Upper lobe of left lung (tissue), 6 donors: ENCODE measurements around the gene BRS3. TPM values are rescaled to one million over a fixed set of nuclear protein-coding genes. Genes with fewer than 3 reads are reported as not detected.

Source experiments
- ATAC-seq, 2 donors: fragments of 200-7000 bp; cut with Tn5 transposase; one replicate each; pipeline ENCODE4 v1.9.1; 2022; ENCODE audit warnings: mild to moderate bottlenecking in 2 of 2, moderate library complexity in 2 of 2; ENCODE audit not compliant: low FRiP score in 2 of 2
- DNase-seq, 2 donors: peaks; one replicate each; pipeline ENCODE4 v3.0.0-alpha.2; 2019 to 2020
- H3K27ac ChIP-seq, 4 donors: fragments of 200-600 bp; sonication (generic); one replicate each; pipeline ENCODE4 v1.5.1; 2016 to 2019
- H3K27me3 ChIP-seq, 4 donors: fragments of 200-600 bp; sonication (generic); one replicate each; pipeline ENCODE4 v1.5.1; 2017 to 2019
- H3K36me3 ChIP-seq, 4 donors: fragments of 200-600 bp; sonication (generic); one replicate each; pipeline ENCODE4 v1.5.1; 2016 to 2019
- H3K4me1 ChIP-seq, 4 donors: fragments of 200-600 bp; sonication (generic); one replicate each; pipeline ENCODE4 v1.5.1; 2018 to 2019
- H3K4me3 ChIP-seq, 4 donors: fragments of 200-600 bp; sonication (generic); one replicate each; pipeline ENCODE4 v1.5.1; 2017 to 2019; ENCODE audit warnings: mild to moderate bottlenecking in 2 of 4, moderate library complexity in 1 of 4
- H3K9me3 ChIP-seq, 4 donors: fragments of 200-600 bp; sonication (generic); one replicate each; pipeline ENCODE4 v1.5.1; 2018 to 2019
- CTCF ChIP-seq, 6 experiments: fragments of 450-650 bp in 4 of 6; fragments of 200-600 bp in 2 of 6; sonication (generic) in 2 of 6; IDR thresholded peaks; one replicate each; pipeline ENCODE4 v1.5.1; 2016 to 2019; ENCODE audit warnings: antibody characterized with exemption in 6 of 6
- EP300 ChIP-seq, 4 donors: sonication (generic); formaldehyde crosslinking; IDR thresholded peaks; one replicate each; pipeline ENCODE4 v1.5.1; 2017; ENCODE audit warnings: antibody characterized with exemption in 4 of 4, control low read depth in 2 of 4
- POLR2A ChIP-seq, 4 donors: fragments of 450-650 bp; IDR thresholded peaks; one replicate each; pipeline ENCODE4 v1.5.1; 2016 to 2017; ENCODE audit warnings: antibody characterized with exemption in 4 of 4, mild to moderate bottlenecking in 2 of 4
- POLR2AphosphoS5 ChIP-seq, 2 donors: sonication (generic); formaldehyde crosslinking; IDR thresholded peaks; one replicate each; pipeline ENCODE4 v1.5.1; 2017; ENCODE audit warnings: antibody characterized with exemption in 2 of 2
- WGBS, 2 donors: methylation state at CpG; one replicate each; pipeline ENCODE4 v1.1.5; 2017 to 2018; 5-methylcytosine and 5-hydroxymethylcytosine counted together
- total RNA-seq, 6 donors: library from RNA; depleted of rRNA in 4 of 6; stranded (reverse); fragments of >200 nt in 4 of 6; gene quantifications; one replicate each; pipeline versions ENCODE4 v1.1.0 to v1.2.1, GENCODE V29; 2016 to 2021
- donor health status: DM: no; HTN: no; CAD: no; lungs with moderate emphysema.
- donor health status: DM: no; HTN: yes; CAD: no; lungs with severe emphysema.

Gene BRS3
- total RNA-seq, 6 donors from 2014 or later, result not detected

GRCh38 chrX:136457303-136457917 is 30.3 kb upstream of the BRS3 start:
- Histone ChIP-seq H3K27ac (no peak overlapping the region), H3K9me3 (no peaks in the 10 kb centered on the region), H3K27me3 (no peaks in the 10 kb centered on the region), H3K4me1 (no peaks in the 10 kb centered on the region), H3K36me3 (no peaks in the 10 kb centered on the region), H3K4me3 (no peak overlapping the region)
- DNase-seq (no peak), ATAC-seq (no peak)
- 51 to 70% methylated on average over 5 of the region's 5 CpGs for WGBS, 2 donors
- TF ChIP-seq POLR2A (IDR thresholded peaks at IDR 0.05) (no peak), CTCF (IDR thresholded peaks at IDR 0.05) (no peak), EP300 (IDR thresholded peaks at IDR 0.05) (no peak), POLR2AphosphoS5 (IDR thresholded peaks at IDR 0.05) (no peak)

- TF ChIP-seq EP300 (IDR thresholded peaks at IDR 0.05), result no peak
- TF ChIP-seq CTCF (IDR thresholded peaks at IDR 0.05), result no peak
- TF ChIP-seq POLR2AphosphoS5 (IDR thresholded peaks at IDR 0.05), result no peak
- TF ChIP-seq POLR2A (IDR thresholded peaks at IDR 0.05), result no peak
- ATAC-seq (no peak), DNase-seq (no peak)
- H3K9me3 ChIP-seq, result no peaks in the 10 kb centered on the region
- no peak overlapping the region for H3K27ac ChIP-seq
- no peak overlapping the region for H3K4me3 ChIP-seq
- 62% methylated on average over 3 of the region's 3 CpGs; no CpG with 5 or more reads in 1 of the 2 donors for WGBS, 2 donors
- H3K36me3 ChIP-seq, result no peaks in the 10 kb centered on the region
- no peaks in the 10 kb centered on the region for H3K27me3 ChIP-seq
- no peaks in the 10 kb centered on the region for H3K4me1 ChIP-seq
Observed at GRCh38 chrX:136464589-136464988, 23.2 kb upstream of the BRS3 start.

- TF ChIP-seq POLR2AphosphoS5 (IDR thresholded peaks at IDR 0.05) (no peak), CTCF (IDR thresholded peaks at IDR 0.05) (no peak), POLR2A (IDR thresholded peaks at IDR 0.05) (no peak), EP300 (IDR thresholded peaks at IDR 0.05) (no peak)
- Histone ChIP-seq H3K4me3 (no peak overlapping the region), H3K4me1 (no peaks in the 10 kb centered on the region), H3K27me3 (no peaks in the 10 kb centered on the region), H3K27ac (no peak overlapping the region), H3K9me3 (no peaks in the 10 kb centered on the region), H3K36me3 (no peaks in the 10 kb centered on the region)
- DNase-seq (no peak), ATAC-seq (no peak)
- WGBS, 2 donors, result 59 to 63% methylated on average over 3 of the region's 3 CpGs
Observed at GRCh38 chrX:136467303-136467702, 20.4 kb upstream of the BRS3 start.

- DNase-seq (no peak), ATAC-seq (no peak)
- 82 to 100% methylated on average over 2 of the region's 2 CpGs for WGBS, 2 donors
Observed at GRCh38 chrX:136468391-136469103, 19.2 kb upstream of the BRS3 start.

More at GRCh38 chrX:136468391-136469103, 19.2 kb upstream of the BRS3 start:
- Histone ChIP-seq H3K36me3 (no peaks in the 10 kb centered on the region), H3K27ac (no peak overlapping the region), H3K4me1 (no peaks in the 10 kb centered on the region), H3K4me3 (no peak overlapping the region), H3K9me3 (no peaks in the 10 kb centered on the region), H3K27me3 (no peaks in the 10 kb centered on the region)
- TF ChIP-seq CTCF (IDR thresholded peaks at IDR 0.05) (no peak), POLR2A (IDR thresholded peaks at IDR 0.05) (no peak), EP300 (IDR thresholded peaks at IDR 0.05) (no peak), POLR2AphosphoS5 (IDR thresholded peaks at IDR 0.05) (no peak)
